Keratinocyte (primary cell): ENCODE data around the gene MED14.

Experiments
- CTCF ChIP-seq, 3 experiments: IDR thresholded peaks in 1 of 3; conservative IDR thresholded peaks in 1 of 3; optimal IDR thresholded peaks in 1 of 3; 2 replicates in 2 of 3; 3 replicates in 1 of 3; pipeline versions ENCODE3 to v1.5.1; 2011; ENCODE audit warnings: low read length in 3 of 3, mild to moderate bottlenecking in 3 of 3, moderate library complexity in 2 of 3, control low read depth in 1 of 3, inconsistent platforms in 1 of 3; ENCODE audit not compliant: insufficient read depth in 2 of 3; ENCODE audit errors: extremely low read depth in 1 of 3
- EZH2 ChIP-seq: IDR thresholded peaks from one replicate; pipeline ENCODE4 v1.6.1; 2012; ENCODE audit warnings: inconsistent platforms, mild to moderate bottlenecking, low read length, moderate library complexity

- TF ChIP-seq CTCF (optimal IDR thresholded peaks at IDR 0.05 in 1 of 3, IDR thresholded peaks at IDR 0.05 in 1 of 3, conservative IDR thresholded peaks at IDR 0.05 in 1 of 3; ENCODE audit: extremely low read depth in 1 of 3, insufficient read depth in 2 of 3, low read length in 3 of 3) (no peak), EZH2 (no peak)
These were observed 49.3 kb upstream of the MED14 start for GRCh38 chrX:40784516-40785151.
